ENCODE measurements around the gene CTR9. TPM values are rescaled to one million over a fixed set of nuclear protein-coding genes. Genes with fewer than 3 reads are reported as not detected.

The CTR9 gene
- total RNA-seq, 1 experiment from 2014 or later: 7.8 TPM

- Histone ChIP-seq H3K9me3 (no peaks in the 10 kb centered on the region), H3K36me3 (peaks cover 66% of the 10 kb centered on the region), H3K4me3 (no peak overlapping the region), H3K27me3 (no peaks in the 10 kb centered on the region)
- no peak for DNase-seq
These were observed 12.7 kb downstream of the CTR9 start for GRCh38 chr11:10763766-10764165.

- H3K36me3 ChIP-seq: peaks cover 65% of the 10 kb centered on the region
- no peaks in the 10 kb centered on the region for H3K9me3 ChIP-seq
- no peak overlapping the region for H3K4me3 ChIP-seq
- H3K27me3 ChIP-seq: no peaks in the 10 kb centered on the region
- no peak for DNase-seq
These were observed 13.4 kb downstream of the CTR9 start for GRCh38 chr11:10764412-10764811.

GRCh38 chr11:10770626-10771254 is 19.7 kb downstream of the CTR9 start:
- peak; percentile 38 for DNase-seq
- Histone ChIP-seq H3K9me3 (no peaks in the 10 kb centered on the region), H3K36me3 (peaks cover 76% of the 10 kb centered on the region), H3K27me3 (no peaks in the 10 kb centered on the region), H3K4me3 (no peak overlapping the region)

GRCh38 chr11:10771457-10771856 is 20.4 kb downstream of the CTR9 start:
- no peak for DNase-seq
- peaks cover 76% of the 10 kb centered on the region for H3K36me3 ChIP-seq
- H3K9me3 ChIP-seq: no peaks in the 10 kb centered on the region
- no peaks in the 10 kb centered on the region for H3K27me3 ChIP-seq
- H3K4me3 ChIP-seq: no peak overlapping the region

GRCh38 chr11:10774811-10775210 is 23.8 kb downstream of the CTR9 start:
- DNase-seq: no peak
- Histone ChIP-seq H3K9me3 (no peaks in the 10 kb centered on the region), H3K36me3 (peaks cover 77% of the 10 kb centered on the region), H3K27me3 (no peaks in the 10 kb centered on the region), H3K4me3 (no peak overlapping the region)

- no peak for DNase-seq
- H3K4me3 ChIP-seq: no peak overlapping the region
- H3K36me3 ChIP-seq: peaks cover 51% of the 10 kb centered on the region
- H3K27me3 ChIP-seq: no peaks in the 10 kb centered on the region
- no peaks in the 10 kb centered on the region for H3K9me3 ChIP-seq
These were observed 26.3 kb downstream of the CTR9 start for GRCh38 chr11:10777393-10777793.

GRCh38 chr11:10777806-10778205 is 26.8 kb downstream of the CTR9 start:
- H3K27me3 ChIP-seq: no peaks in the 10 kb centered on the region
- DNase-seq: no peak
- H3K4me3 ChIP-seq: no peak overlapping the region
- H3K9me3 ChIP-seq: no peaks in the 10 kb centered on the region
- peaks cover 47% of the 10 kb centered on the region for H3K36me3 ChIP-seq

GRCh38 chr11:10778217-10778970 is 27.3 kb downstream of the CTR9 start:
- H3K4me3 ChIP-seq: no peak overlapping the region
- DNase-seq: no peak
- H3K27me3 ChIP-seq: no peaks in the 10 kb centered on the region
- H3K36me3 ChIP-seq: peaks cover 43% of the 10 kb centered on the region
- H3K9me3 ChIP-seq: no peaks in the 10 kb centered on the region

- no peaks in the 10 kb centered on the region for H3K27me3 ChIP-seq
- no peak for DNase-seq
- H3K4me3 ChIP-seq: no peak overlapping the region
- H3K9me3 ChIP-seq: no peaks in the 10 kb centered on the region
- peaks cover 38% of the 10 kb centered on the region for H3K36me3 ChIP-seq
These were observed 28.0 kb downstream of the CTR9 start for GRCh38 chr11:10779086-10779485.

- no peaks in the 10 kb centered on the region for H3K27me3 ChIP-seq
- peaks cover 29% of the 10 kb centered on the region for H3K36me3 ChIP-seq
- H3K9me3 ChIP-seq: no peaks in the 10 kb centered on the region
- H3K4me3 ChIP-seq: no peak overlapping the region
- DNase-seq: no peak
These were observed 29.0 kb downstream of the CTR9 start for GRCh38 chr11:10780040-10780439.

GRCh38 chr11:10784232-10785145 is 33.4 kb downstream of the CTR9 start:
- DNase-seq: no peak
- H3K4me3 ChIP-seq: no peak overlapping the region
- H3K9me3 ChIP-seq: no peaks in the 10 kb centered on the region
- no peaks in the 10 kb centered on the region for H3K27me3 ChIP-seq
- H3K36me3 ChIP-seq: no peaks in the 10 kb centered on the region

GRCh38 chr11:10785146-10785474 is 34.1 kb downstream of the CTR9 start:
- Histone ChIP-seq H3K9me3 (no peaks in the 10 kb centered on the region), H3K4me3 (no peak overlapping the region), H3K36me3 (no peaks in the 10 kb centered on the region), H3K27me3 (no peaks in the 10 kb centered on the region)
- DNase-seq: no peak

GRCh38 chr11:10786451-10786850 is 35.4 kb downstream of the CTR9 start:
- Histone ChIP-seq H3K36me3 (no peaks in the 10 kb centered on the region), H3K9me3 (no peaks in the 10 kb centered on the region), H3K4me3 (no peak overlapping the region), H3K27me3 (no peaks in the 10 kb centered on the region)
- DNase-seq: no peak

GRCh38 chr11:10792385-10793068 is 41.5 kb downstream of the CTR9 start:
- Histone ChIP-seq H3K4me3 (no peak overlapping the region), H3K9me3 (no peaks in the 10 kb centered on the region), H3K27me3 (no peaks in the 10 kb centered on the region), H3K36me3 (peaks cover 19% of the 10 kb centered on the region)
- DNase-seq: peak; percentile 87

GRCh38 chr11:10793470-10794255 is 42.6 kb downstream of the CTR9 start:
- Histone ChIP-seq H3K4me3 (no peak overlapping the region), H3K36me3 (peaks cover 31% of the 10 kb centered on the region), H3K27me3 (no peaks in the 10 kb centered on the region), H3K9me3 (no peaks in the 10 kb centered on the region)
- no peak for DNase-seq

GRCh38 chr11:10796191-10796590 is 45.1 kb downstream of the CTR9 start:
- DNase-seq: no peak
- H3K36me3 ChIP-seq: peaks cover 56% of the 10 kb centered on the region
- no peak overlapping the region for H3K4me3 ChIP-seq
- H3K9me3 ChIP-seq: no peaks in the 10 kb centered on the region
- H3K27me3 ChIP-seq: no peaks in the 10 kb centered on the region

Measured in MG63 (cell line).